GM21381 (cell line): Measurements from ENCODE around the gene TFCP2L1.
"Not testable (repeated sequence)": the region's sequence is repeated elsewhere in the genome, so short reads cannot be mapped to it uniquely, and the experiment has no call there.

Experiments
- ATAC-seq: cut with Tn5 transposase; IDR thresholded peaks from one replicate; pipeline ENCODE4 v1.9.1; 2021; ENCODE audit warnings: mild to moderate bottlenecking, moderate library complexity; ENCODE audit not compliant: unreplicated experiment

Gene TFCP2L1

DNA sequence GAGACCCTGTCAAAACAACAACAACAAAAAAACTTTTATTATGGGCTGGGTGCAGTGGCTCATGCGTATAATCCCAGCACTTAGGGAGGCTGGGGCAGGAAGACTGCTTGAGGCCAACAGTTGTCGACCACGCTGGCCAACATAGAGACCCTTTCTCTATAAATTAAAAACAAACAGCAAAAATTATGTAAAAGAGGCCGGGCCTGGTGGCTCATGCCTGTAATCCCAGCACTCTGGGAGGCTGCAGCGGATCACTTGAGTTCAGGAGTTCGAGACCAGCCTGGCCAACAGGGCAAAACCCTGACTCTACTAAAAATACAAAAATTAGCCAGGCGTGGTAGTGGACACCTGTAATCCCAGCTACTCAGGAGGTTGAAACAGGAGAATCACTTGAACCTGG lies 15.6 kb downstream of the TFCP2L1 start:
- not testable (repeated sequence) for ATAC-seq

DNA sequence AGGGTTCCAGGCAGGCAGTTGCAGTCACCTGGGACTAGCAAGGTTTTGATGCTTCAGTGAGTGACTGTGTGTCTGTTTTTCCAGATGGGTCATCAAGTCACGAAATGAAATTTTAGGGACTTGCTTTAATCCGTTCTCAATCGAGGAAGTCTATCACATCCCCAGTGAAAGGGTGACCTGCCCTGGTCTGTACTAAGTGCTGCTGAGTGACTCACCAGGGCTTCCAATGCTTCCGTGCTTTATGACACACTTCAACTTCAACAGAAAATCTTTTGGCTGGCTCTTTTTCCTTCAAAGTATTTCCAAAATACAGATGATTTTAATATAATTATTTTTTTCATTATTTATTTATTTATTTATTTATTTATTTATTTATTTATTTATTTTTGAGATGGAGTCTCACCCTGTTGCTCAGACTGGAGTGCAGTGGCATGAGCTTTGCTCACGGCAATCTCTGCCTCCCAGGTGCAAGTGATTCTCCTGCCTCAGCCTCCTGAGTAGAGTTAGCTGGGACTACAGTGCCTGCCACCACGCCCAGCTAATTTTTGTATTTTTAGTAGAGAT lies 18.4 kb downstream of the TFCP2L1 start:
- ATAC-seq, result no peak

DNA sequence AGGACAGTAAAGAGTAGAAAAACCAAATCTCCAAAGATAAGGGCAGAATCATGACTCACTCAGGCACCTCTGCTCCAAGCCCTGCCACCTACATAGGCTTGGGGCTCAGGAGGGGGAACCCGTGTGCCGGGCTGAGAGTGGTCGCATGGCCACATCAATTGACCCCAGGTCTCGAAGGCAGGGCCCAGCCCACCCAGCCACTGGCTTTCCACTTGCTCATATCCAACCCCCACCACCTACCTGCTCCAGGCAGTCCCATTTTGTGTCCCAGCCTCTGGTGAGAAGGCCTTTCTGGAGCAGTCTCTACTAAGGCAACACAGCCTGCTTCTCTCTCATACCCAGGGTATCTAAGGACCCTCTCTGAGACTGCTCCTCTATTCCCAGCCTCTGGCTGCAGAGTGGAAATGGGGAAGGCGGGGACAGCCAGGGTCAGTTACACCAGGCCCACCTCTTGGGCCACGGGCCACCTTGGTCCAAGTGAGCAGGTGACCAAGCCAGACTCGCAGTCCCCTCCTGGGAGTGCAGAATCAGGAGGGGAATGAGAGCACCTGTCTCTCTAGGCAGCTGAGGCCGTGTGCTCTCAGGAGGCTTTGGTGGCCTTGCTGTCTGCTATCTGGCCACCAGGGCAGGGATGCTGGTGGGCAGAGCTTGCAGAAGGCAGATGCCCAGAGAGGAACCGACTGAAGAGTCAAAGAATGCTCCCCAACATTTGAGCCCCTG lies 20.8 kb downstream of the TFCP2L1 start:
- no peak for ATAC-seq

DNA sequence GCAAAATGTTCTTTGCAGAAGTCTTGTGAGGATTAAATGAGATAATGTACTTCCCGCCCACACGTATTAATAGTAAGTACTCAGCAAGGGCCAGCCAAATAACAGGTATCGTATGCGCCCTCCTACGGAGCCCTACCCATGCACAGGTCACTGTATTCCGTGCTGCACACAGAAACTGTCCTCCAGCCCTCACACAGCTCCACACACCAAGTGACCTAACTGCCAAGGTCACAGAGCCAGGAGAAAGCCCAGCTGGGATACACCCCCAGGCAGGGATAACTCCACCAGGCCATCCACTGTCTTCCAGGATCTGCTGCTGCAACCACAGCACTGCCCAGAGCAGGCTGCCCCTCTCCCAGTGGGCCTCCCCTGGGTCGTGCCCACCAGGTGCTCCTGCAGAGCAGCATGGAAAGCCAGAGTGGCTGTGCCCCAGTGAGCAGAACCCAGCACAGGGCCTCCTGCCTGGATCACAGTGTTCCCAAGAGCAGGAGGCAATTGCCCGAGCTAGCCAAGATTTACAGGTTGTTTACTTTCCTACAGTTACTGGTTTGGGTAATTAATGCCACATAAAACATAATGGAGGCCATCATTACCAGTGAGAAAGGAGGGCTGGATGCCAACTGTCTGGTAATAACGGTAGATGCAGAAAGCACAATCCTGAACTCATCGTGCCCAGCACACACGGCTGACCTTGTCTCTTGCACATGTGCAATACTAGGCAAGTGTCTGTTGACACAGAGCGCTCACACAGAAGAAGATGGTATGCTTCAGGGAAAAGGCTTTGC lies 24.4 kb downstream of the TFCP2L1 start:
- no peak for ATAC-seq

DNA sequence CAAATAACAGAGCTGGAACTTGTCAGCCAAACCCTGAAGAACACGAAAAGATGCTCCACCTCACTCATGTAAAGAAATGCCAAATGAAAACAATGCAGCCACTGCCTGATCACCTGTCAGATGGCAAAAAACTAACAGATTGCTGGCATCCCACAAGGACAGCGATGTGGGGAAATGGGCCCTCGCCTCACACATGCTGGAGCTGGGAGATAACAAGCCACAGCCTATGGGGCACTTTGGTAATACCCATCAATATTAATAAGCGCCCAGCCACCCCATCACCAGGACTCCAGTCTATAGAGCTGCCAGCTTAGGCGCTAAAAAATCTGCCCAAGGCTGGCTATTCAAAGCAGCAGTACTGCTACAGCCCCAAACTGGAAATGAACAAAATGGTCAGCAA lies 27.0 kb downstream of the TFCP2L1 start:
- no peak for ATAC-seq

DNA sequence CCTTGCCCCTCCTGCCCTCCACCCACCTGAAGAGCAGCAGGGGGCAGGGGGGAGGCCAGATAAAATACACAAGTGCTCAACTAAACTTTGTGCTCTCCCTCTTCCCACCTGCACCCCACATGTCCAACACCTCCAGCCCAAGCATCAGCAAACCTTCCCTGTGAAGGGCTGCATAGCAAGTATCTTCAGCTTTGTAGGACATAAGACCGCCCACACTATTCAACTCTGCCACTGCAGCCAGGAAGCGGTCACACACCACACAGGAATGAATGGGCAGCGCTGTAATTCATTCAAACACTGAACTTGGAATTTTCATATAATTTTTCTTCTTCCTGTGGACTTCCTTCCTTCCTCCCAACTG lies 27.5 kb downstream of the TFCP2L1 start:
- no peak for ATAC-seq

DNA sequence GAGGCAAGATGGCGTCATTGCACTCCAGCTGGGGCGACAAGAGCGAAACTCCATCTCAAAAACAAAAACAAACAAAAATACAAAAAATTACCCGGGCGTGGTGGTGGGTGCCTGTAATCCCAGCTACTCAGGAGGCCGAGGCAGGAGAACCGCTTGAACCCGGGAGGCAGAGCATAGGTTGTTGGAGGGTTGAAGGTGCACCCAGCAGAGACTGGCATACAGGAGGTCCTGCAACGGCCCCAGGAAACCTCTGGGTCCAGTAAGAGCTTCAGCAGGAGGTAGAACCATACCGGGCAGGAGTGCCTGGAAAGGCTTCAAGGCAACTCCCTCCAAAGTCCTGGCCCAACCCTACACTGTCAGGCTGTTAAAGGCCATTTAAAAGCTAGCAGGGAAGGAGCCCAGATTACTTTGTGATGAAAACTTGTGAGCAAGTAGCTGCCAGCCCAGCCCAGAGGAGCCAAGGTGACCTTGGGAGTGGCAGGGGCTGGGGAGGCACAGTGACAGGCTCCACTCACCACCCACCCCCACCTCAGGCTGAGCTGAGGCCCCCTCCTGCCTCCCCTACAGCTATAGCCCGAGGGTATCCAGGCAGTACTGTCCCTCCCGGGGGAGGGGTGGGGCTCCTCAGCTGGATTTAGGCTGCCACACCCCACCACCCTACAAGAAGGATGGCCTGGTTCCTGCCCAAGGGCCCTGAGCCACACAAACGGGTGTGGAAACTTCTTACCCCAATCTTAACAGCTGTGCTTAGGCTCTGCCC lies 28.1 kb downstream of the TFCP2L1 start:
- ATAC-seq, result no peak

DNA sequence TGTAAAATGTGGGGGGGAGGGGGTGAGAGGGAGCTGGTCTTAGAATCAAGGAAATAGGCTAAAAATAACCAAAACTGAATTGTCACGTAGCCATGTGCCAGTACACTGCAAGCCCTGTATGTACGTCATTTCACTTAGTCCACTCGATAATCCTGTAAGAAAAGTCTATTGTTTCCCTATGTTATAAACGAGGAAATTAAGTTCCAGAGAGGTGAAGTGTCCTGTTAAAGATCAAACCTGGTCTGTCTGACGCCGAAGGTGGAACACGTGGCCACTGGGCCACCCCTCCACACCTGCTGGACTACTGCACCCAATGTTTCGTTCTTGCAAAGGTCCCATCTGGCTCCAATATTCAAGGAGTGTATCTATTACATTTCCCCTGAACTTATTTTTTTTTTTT lies 29.6 kb downstream of the TFCP2L1 start:
- ATAC-seq, result no peak

DNA sequence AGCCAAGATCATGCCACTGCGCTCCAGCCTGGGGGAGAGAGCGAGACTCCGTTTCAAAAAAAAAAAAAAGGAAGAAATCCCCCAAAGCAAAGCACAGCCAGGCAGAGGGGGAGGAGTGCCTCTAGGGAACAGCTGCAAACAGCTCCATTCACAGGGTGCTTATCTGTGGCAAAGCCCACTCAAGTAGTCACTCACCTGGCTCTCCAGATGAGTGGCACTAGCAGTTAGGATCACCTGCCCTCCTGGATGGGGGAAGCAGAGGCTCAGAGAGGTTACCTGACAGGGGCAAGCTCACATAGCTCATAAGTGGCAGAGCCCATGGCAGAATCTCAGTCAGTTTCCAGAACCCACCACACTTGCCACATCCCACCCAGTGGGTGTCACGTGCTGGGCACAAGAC lies 30.3 kb downstream of the TFCP2L1 start:
- no peak for ATAC-seq

DNA sequence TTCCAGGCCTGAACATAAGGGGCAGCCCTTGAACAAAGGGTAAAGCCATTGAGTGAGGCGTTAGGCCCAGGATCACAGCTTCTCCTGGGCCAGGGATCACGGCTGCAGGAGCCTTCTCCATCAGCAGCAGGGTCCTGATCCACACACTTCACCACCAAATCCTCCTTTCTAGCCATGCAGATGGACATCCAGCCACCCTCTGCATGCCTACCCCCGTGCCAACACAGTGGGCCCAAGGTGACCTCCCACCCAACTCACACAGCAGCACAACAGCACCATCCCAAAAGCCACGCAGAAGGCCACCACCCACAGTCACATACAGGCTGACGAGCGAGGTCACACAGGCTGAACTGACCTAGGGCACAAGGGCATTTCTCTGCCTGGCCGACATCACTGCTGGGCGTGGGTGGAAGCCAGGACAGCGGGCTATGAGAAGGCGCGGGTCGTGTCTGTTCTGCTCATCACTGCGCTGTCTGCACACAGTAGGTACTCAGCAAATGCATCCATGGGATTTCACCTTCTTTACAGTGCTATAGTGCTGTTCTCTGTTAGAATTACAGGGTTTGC lies 31.2 kb downstream of the TFCP2L1 start:
- ATAC-seq, result no peak

DNA sequence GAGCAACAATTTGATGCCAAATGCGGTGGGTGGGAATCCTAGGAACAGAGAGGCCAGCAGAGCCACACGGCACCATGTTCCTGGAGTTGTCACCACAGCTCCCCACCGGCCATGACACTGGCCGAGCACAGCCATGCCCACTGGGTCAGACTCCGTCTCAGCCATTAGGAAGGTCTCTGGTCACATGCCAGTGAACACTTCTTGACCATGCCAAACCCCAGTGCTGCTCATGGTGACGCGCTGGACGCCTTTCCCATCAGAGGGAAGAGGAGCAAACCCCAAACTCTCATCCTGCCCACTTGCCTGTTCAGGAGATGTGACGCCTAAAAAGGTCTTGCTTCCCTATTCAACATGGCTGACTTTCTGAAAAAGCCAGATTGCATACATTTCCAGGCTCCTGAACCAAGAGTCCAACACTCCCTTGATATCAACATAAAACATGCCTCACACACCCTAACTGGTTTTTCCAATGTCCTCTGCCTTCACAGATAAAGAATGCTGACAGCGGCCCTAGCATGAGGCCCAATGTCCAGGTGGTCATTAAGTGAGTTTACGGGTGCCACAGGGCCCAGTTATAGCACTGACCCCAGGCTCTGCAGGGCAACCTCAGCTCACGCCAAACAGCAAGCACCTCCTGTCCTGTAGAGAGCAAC lies 31.9 kb downstream of the TFCP2L1 start:
- no peak for ATAC-seq

DNA sequence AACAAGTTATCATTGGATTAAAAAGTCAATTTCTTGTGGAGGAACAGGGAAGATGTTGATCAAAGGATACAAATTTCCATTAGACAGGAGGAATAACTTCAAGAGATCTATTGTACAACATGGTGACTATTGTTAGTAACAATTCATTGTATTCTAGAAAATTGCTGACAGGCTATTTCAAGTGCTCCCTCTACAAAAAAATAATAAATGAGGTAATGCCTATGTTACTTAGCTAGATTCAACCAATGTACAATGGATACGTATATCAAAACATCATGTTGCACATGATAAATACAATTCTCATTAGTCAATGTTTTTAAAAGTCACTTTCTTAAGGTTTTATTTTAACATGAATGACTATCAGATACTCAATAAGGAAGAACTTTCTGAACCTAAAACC lies 33.5 kb downstream of the TFCP2L1 start:
- no peak for ATAC-seq

DNA sequence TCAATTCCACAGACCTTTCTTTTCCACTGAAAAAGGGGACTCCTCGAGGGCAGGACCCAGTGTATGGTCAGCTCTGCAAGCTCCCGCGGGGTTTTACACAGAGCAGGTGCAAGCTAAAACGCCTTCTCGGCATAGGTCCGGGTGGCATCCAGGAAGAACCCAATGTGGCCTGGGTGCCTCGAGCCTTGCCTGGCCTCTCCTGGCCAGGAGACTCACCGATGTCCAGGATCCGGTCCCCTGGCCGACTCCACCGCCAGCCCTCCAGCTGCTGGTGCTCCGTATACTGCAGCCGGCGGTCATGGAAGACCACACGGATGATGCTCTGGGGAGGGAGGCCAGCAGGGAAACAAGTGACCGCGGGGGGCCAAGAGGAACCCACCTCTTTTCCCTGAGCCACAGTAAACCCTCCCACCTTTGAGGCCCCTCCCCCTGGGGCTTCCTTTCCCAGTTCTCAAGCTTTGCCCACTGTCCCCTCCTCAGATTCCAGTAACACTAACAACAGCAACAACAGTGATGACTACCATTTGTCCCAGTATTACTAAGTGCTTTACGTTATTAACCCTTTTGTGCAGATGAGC lies 36.1 kb downstream of the TFCP2L1 start:
- ATAC-seq, result no peak

DNA sequence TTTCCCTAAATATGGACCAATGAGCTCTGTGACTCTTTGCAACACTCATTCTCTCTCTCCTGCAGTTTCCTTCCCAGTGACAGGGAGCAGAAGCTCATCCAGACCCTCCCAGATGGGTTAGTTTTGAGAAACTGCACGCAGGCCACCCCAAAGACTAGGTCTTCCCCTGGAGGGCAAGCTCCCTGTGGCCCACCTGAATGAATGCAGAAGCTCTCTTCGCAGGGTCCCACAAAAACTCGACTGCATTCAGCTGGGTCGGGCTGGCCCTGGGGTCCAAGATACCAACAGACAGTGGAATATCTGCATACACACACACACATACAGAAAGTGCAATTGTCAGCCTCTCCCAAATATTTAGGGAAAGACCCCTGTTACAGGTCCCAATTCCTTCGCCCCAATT lies 37.0 kb downstream of the TFCP2L1 start:
- ATAC-seq, result no peak

DNA sequence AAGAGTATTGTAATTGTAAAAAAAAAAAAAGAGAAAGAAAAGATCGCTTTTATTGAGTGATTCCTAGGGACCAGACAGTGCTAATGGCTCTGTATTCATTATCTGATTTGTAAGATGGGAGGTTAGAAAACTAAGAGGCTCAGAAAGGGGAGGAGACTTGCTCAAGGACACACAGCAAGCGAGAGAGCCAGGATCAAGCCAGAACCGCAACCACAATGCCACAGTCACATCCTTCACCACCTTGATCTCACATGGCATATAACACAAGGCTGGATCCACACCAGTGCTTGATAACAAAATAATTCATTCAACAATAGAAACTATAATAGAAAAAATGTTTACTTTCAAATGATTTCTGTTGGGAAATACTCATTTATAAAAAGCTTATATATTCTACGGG lies 37.5 kb downstream of the TFCP2L1 start:
- no peak for ATAC-seq

DNA sequence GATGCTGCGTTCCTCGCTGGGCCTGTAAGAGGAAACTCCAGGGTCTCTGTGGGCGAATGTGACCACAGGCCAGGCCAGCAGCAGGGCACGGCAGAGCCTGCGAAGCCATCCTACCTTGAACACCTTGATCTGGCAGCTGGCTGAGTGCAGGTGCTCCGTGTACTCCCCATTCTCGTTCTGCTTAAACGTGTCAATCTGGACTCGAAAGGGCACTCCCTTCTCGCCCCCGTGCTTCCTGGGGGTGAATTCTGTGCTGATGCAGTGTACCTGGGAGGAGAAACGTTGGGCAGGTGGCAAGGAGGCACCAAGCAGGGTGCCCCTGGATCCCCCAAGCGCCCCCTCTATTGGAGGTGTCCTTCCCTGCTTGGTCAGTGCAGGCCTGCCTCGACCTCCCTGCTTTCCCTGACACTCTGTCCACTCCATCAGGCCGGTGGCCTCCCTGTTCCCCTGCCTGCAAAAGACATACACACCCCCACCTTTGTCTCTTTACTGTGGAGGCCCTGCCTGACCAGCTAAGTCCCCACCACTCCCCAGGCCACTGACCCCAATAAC lies 38.2 kb downstream of the TFCP2L1 start:
- no peak for ATAC-seq

DNA sequence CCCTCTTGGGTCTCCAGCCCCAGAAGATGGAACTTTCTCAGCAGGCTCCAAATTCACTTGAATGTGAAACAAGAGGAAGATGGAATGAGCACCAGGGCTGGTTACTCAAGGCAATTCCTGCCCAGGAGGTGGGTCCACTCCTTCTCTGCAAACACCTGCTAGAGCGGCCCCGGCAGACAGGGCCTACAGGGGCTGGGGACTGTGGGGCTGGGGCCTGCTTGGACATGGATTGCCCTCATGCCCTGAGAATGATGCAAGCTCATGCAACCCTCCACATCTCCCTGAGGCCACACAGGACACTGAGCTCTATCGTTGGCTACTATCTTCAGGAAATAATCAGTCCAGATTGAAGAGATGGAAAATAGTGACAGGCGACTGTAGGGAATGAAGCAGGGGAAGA lies 39.1 kb downstream of the TFCP2L1 start:
- ATAC-seq, result no peak

DNA sequence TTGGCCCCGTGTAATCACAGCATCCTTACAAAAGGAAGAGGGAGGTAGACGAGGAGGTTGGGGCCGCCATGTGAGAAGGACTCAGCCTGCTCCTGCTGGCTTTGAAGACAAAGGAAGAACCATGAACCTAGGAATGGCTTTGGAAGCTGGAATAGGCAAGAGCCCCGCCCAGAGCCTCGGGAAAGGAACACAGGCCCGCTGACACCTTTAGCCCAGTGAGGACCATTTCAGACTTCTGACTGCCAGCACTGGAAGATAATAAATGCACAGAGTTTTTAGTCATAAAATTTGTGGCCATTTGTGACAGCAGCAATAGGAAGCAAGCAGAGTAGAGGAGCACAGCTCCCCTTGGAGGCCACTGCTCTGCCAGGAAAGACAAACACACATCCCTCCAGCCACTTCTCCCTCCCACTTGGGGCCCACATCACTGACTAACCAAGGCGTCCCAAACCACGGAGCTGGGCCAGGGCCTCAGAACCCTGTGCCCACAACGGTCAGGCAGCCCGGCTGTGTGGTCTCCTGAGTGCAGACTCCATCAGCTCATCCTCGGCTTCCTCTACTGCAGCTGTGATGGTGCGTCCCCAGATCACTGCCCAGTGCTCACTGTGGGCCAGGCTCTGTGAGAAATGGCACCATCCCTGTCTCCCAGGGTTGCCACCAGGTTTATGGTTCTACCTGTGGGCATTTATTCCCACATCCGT lies 39.7 kb downstream of the TFCP2L1 start:
- ATAC-seq, result no peak

DNA sequence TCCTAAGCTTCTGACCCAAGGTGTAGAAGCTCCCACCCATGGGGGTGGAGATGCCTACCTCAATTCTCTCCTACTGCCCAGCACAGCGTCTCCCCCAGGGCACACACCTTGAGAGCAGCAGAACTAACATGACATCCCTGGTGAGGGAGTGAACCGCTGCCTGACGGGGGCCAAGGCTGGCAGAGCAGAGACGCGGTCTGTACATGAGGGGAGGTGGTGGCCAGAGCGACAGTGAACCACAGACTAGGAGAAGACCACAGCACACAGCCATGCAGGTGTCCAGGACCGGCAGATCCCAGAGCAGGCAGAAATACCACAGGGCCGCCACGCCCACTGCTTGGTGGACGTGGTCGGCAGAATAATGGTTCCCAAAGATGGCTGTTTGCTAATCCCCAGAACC lies 40.4 kb downstream of the TFCP2L1 start:
- no peak for ATAC-seq
